HG03280 (cell line): ENCODE results near the gene GPR34.

ENCODE experiments used
- ATAC-seq: cut with Tn5 transposase; IDR thresholded peaks from one replicate; pipeline ENCODE4 v1.9.1; 2021; ENCODE audit warnings: mild to moderate bottlenecking, moderate library complexity; ENCODE audit not compliant: unreplicated experiment

GPR34 gene

GRCh38 chrX:41733939-41734338 lies 45.2 kb downstream of the GPR34 start:
- peak; percentile 96 for ATAC-seq

DNA sequence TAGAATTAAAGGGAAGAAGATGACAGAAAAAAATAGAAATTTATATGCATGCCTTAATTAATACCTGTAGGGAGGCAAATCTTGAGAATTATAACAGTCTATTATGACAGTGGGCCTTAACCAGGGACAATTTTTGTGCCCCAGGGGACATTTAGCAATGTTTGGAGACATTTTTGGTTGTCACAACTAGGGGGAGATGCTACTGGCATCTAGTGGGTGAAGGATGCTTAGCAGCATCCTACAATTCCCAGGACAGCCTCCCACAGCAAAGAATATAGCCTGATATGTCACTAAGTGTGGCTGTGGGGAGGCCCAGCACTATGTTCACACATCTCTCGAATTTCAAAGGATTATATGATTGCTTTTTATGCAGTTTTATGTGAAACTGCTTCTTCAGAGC lies 45.8 kb downstream of the GPR34 start:
- no peak for ATAC-seq

DNA sequence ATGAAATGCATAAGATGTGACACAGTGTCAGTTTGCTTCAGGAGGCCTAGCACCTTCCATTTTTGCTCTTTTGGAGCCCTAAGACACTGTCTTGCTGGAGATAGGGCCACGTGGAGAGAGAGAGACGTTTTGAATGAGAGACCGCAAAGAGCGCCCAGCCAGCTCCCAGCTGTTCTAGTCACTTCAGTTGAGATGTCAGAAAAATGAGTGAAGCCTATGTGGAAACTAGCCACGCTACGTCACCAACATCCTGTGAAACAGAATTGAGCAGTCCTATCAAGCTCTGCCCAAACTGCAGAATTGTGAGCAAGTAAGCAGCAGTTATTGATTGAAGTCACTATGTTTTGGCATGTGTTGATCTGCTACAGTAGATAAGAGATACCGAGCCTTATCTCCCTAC lies 48.3 kb downstream of the GPR34 start:
- no peak for ATAC-seq

GRCh38 chrX:41739871-41740270 lies 51.1 kb downstream of the GPR34 start:
- ATAC-seq = no peak
